H1 (cell line): ENCODE measurements around the gene DDAH2.

ENCODE experiments used
- EZH2 ChIP-seq: fragments of 200-600 bp; sonication (generic); IDR thresholded peaks from 2 replicates; pipeline ENCODE4 v1.7.1; 2012; ENCODE audit warnings: low read depth, mild to moderate bottlenecking, moderate library complexity, low read length, inconsistent platforms; ENCODE audit not compliant: severe bottlenecking
- HDAC2 ChIP-seq, 2 experiments: fragments of 300-600 bp in 1 of 2; sonication (generic) in 1 of 2; IDR thresholded peaks; 2 replicates each; pipeline ENCODE4 v1.6.1; 2011 to 2012; ENCODE audit warnings: low read depth in 2 of 2, low read length in 2 of 2, mild to moderate bottlenecking in 2 of 2, moderate library complexity in 2 of 2, borderline replicate concordance in 1 of 2, inconsistent platforms in 1 of 2
- POLR2AphosphoS5 ChIP-seq: IDR thresholded peaks from 2 replicates; pipeline ENCODE4 v1.6.1; 2011; ENCODE audit warnings: low read depth, low read length
- RFX5 ChIP-seq: IDR thresholded peaks from 2 replicates; pipeline ENCODE4 v1.6.1; 2011; ENCODE audit warnings: low read depth, low read length, improper control_type of control experiment, borderline replicate concordance
- SIN3A ChIP-seq, 2 experiments: IDR thresholded peaks in 1 of 2; conservative IDR thresholded peaks in 1 of 2; 2 replicates each; pipeline ENCODE4 v1.6.1; 2011 to 2012; ENCODE audit warnings: low read length in 2 of 2, improper control_type of control experiment in 1 of 2, low read depth in 1 of 2, mild to moderate bottlenecking in 1 of 2
- SRF ChIP-seq: IDR thresholded peaks from 2 replicates; pipeline ENCODE4 v1.6.1; 2011; ENCODE audit warnings: mild to moderate bottlenecking, low read depth, low read length, moderate library complexity
- TAF1 ChIP-seq: IDR thresholded peaks from 2 replicates; pipeline ENCODE4 v1.6.1; 2011; ENCODE audit warnings: mild to moderate bottlenecking, low read depth, low read length
- TF ChIP-seq, protein P1 (sequence below), 3 experiments: IDR thresholded peaks; 1 replicate in 2 of 3; 2 replicates in 1 of 3; pipeline versions ENCODE4 v1.5.1 to v1.6.1; 2011; ENCODE audit warnings: low read length in 3 of 3, mild to moderate bottlenecking in 3 of 3, inconsistent platforms in 2 of 3, low read depth in 1 of 3, moderate library complexity in 1 of 3; ENCODE audit not compliant: insufficient read depth in 1 of 3; ENCODE audit errors: control extremely low read depth in 1 of 3

DNA sequence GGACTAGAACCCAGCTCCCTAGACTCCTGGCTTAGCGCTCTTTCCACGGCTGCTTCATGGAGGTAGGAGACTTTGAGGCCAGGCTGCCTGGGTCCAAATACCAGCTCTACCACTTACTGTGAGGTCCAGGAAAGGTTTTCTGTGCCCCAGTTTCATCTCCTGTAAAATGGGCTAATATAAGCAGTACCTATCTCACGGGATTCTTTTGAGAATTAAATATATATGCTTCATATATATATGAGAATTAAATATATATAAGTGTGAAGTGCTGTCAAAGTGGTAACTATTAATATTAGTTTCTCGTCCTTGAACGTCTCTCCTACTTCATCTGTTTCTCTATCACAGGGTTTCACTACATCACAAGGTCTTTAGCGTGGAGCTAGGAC, 38.0 kb downstream of the DDAH2 start:
- TF ChIP-seq POLR2AphosphoS5 (no peak), TAF1 (no peak), SRF (no peak), EZH2 (no peak), HDAC2 (IDR thresholded peaks at IDR 0.05; ENCODE audit: borderline replicate concordance in 1 of 2, low read depth in 2 of 2, low read length in 2 of 2) (no peak), RFX5 (no peak), SIN3A (conservative IDR thresholded peaks at IDR 0.05 in 1 of 2, IDR thresholded peaks at IDR 0.05 in 1 of 2; ENCODE audit: low read depth in 1 of 2, low read length in 2 of 2) (no peak)
- TF ChIP-seq, protein P1, sequence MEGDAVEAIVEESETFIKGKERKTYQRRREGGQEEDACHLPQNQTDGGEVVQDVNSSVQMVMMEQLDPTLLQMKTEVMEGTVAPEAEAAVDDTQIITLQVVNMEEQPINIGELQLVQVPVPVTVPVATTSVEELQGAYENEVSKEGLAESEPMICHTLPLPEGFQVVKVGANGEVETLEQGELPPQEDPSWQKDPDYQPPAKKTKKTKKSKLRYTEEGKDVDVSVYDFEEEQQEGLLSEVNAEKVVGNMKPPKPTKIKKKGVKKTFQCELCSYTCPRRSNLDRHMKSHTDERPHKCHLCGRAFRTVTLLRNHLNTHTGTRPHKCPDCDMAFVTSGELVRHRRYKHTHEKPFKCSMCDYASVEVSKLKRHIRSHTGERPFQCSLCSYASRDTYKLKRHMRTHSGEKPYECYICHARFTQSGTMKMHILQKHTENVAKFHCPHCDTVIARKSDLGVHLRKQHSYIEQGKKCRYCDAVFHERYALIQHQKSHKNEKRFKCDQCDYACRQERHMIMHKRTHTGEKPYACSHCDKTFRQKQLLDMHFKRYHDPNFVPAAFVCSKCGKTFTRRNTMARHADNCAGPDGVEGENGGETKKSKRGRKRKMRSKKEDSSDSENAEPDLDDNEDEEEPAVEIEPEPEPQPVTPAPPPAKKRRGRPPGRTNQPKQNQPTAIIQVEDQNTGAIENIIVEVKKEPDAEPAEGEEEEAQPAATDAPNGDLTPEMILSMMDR (IDR thresholded peaks at IDR 0.05; ENCODE audit: control extremely low read depth in 1 of 3, insufficient read depth in 1 of 3, low read depth in 1 of 3, low read length in 3 of 3) = no peak
